Osteocyte (in vitro differentiated cells): Measurements from ENCODE around the gene MBD3. TPM values are rescaled to one million over a fixed set of nuclear protein-coding genes. Genes with fewer than 3 reads are reported as not detected.

Experiments used
- DNase-seq: peaks from one replicate; pipeline ENCODE4 v3.0.0; 2021; ENCODE audit warnings: mixed read lengths; ENCODE audit not compliant: unreplicated experiment; ENCODE audit errors: extremely low spot score
- H3K27ac Mint-ChIP-seq: one replicate; pipeline ENCODE4 v1.8.0; 2021; ENCODE audit warnings: mild to moderate bottlenecking, mixed read lengths; ENCODE audit not compliant: unreplicated experiment
- H3K27me3 Mint-ChIP-seq: one replicate; pipeline ENCODE4 v1.8.0; 2021; ENCODE audit warnings: mixed read lengths; ENCODE audit not compliant: unreplicated experiment
- H3K36me3 Mint-ChIP-seq: one replicate; pipeline ENCODE4 v1.8.0; 2021; ENCODE audit warnings: mixed read lengths; ENCODE audit not compliant: unreplicated experiment
- H3K4me1 Mint-ChIP-seq: one replicate; pipeline ENCODE4 v1.8.0; 2021; ENCODE audit warnings: mixed read lengths; ENCODE audit not compliant: unreplicated experiment
- H3K4me3 Mint-ChIP-seq: one replicate; pipeline ENCODE4 v1.8.0; 2021; ENCODE audit warnings: mild to moderate bottlenecking, moderate library complexity, mixed read lengths; ENCODE audit not compliant: unreplicated experiment
- H3K9me3 Mint-ChIP-seq: one replicate; pipeline ENCODE4 v1.8.0; 2021; ENCODE audit warnings: mixed read lengths; ENCODE audit not compliant: unreplicated experiment
- total RNA-seq: library from RNA; stranded (reverse); gene quantifications from 2 replicates; pipeline ENCODE4 v1.2.1, GENCODE V29; 2021
- TF ChIP-seq, protein P1 (sequence below): fragments of 200-600 bp; sonication (generic); IDR thresholded peaks from 2 replicates; pipeline ENCODE4 v1.5.0; 2021; ENCODE audit warnings: antibody characterized with exemption, mild to moderate bottlenecking, moderate library complexity

The MBD3 gene
- total RNA-seq, 1 donor from 2014 or later, result 101 TPM

DNA sequence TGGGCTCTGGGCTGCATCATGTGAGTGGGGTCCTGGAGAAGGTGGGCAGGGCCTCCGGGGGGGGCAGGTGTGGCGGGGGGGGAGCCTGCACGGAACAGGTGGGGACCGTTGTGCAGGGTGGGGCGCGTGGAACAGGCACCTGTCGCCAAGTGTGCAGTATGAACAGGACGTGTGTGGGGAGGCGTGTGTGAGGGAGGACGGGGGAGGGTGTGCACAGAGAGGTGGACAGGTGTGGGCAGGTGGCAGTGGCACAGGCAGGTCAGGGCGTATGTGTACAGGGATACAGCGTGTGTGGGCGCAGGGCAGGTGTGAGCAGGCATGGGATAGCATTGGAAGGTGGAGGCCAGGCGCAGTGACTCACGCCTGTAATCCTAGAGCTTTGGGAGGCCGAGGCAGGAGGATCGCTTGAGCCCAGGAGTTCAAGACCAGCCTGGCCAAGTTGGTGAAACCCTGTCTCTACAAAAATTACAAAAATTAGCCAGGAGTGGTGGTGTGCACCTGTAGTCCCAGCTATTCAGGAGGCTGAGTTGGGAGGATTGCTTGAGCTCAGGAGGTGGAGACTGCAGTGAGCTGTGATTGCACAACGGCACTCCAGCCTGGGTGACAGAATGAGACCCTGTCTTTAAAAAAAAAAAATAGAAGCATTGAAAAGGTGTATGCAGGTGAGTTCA is 65.6 kb downstream of the MBD3 start:
- Mint-ChIP-seq H3K27me3 (peaks cover 21% of the 10 kb centered on the region), H3K36me3 (no peaks in the 10 kb centered on the region), H3K4me1 (peaks cover 4% of the 10 kb centered on the region), H3K4me3 (no peak overlapping the region), H3K27ac (no peak overlapping the region), H3K9me3 (no peaks in the 10 kb centered on the region)
- no peak for DNase-seq
- TF ChIP-seq, protein P1, sequence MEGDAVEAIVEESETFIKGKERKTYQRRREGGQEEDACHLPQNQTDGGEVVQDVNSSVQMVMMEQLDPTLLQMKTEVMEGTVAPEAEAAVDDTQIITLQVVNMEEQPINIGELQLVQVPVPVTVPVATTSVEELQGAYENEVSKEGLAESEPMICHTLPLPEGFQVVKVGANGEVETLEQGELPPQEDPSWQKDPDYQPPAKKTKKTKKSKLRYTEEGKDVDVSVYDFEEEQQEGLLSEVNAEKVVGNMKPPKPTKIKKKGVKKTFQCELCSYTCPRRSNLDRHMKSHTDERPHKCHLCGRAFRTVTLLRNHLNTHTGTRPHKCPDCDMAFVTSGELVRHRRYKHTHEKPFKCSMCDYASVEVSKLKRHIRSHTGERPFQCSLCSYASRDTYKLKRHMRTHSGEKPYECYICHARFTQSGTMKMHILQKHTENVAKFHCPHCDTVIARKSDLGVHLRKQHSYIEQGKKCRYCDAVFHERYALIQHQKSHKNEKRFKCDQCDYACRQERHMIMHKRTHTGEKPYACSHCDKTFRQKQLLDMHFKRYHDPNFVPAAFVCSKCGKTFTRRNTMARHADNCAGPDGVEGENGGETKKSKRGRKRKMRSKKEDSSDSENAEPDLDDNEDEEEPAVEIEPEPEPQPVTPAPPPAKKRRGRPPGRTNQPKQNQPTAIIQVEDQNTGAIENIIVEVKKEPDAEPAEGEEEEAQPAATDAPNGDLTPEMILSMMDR, result no peak

DNA sequence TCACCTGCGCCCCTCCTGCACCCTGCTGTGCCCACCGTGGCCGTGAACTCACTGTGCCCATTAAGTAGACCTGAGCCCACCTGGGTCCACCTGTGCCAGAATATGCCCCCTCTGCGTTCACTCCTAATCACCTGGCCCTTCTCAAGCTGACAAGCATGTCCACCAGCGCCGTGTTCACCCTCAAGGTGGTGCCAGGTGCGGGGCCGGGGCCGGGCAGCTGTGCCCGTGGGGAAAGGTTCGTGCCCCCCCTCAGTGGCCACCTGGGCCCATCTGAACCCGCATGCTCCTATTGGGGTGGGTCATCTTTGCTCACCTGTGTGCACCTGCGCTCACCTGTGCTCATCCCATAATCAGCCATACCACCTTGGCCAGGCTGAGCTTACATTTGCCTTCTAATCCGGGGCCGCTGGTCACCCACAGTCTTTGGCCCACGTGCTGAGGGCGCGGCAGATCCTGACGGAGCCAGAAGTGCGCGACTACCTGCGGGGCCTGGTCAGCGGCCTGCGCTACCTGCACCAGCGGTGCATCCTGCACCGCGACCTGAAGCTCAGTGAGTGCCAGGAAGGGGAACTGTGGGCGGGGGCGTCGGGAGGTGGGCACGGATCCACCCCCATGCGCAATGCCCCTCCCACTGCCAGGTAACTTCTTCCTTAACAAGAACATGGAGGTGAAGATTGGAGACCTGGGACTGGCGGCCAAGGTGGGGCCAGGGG is 66.4 kb downstream of the MBD3 start:
- DNase-seq, result no peak
- TF ChIP-seq, protein P1, result no peak
- peaks cover 21% of the 10 kb centered on the region for H3K27me3 Mint-ChIP-seq

DNA sequence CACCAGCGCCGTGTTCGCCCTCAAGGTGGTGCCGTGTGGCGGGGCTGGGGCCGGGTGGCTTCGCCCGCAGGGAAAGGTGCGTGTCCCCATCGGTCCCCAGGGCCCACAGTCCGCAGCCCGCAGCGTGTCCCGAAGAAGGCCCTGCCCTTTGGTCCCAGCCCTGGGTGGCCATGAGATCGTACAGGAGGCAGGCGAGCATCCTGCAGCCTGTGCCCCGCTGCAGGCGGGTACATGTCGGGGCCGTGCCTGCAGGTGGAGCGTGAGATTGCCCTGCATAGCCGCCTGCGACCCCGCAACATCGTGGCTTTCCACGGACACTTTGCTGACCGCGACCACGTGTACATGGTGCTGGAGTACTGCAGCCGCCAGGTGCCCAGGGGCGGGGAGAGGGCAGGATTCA is 67.3 kb downstream of the MBD3 start:
- H3K4me3 Mint-ChIP-seq, result no peak overlapping the region

More for the DNA sequence above, 66.4 kb downstream of the MBD3 start:
- Mint-ChIP-seq H3K36me3 (no peaks in the 10 kb centered on the region), H3K4me3 (no peak overlapping the region), H3K4me1 (peaks cover 4% of the 10 kb centered on the region), H3K9me3 (no peaks in the 10 kb centered on the region), H3K27ac (no peak overlapping the region)

DNA sequence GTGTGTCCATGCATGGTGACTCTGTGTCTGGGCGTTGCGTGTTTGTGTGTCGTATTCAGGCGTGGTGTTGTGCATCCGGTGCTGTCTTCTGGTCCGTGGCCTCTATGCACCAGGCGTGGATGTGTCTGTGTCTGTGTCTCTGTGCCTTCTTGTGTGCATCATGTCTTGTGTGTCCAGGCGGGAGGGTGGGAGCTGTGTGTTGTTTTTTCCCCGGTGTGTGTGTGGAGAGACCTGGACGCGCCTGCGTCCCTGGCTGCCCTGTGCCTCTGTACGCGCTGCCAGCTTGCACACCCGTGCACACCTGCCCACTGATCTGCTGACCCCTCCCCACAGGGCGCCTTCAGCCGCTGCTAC is 67.7 kb downstream of the MBD3 start:
- peaks cover 18% of the 10 kb centered on the region for H3K27me3 Mint-ChIP-seq
- H3K36me3 Mint-ChIP-seq, result no peaks in the 10 kb centered on the region
- H3K4me3 Mint-ChIP-seq, result peak overlapping the region; percentile 36
- peaks cover 4% of the 10 kb centered on the region for H3K4me1 Mint-ChIP-seq
- no peak overlapping the region for H3K27ac Mint-ChIP-seq
- TF ChIP-seq, protein P1, result no peak
- no peak for DNase-seq
- H3K9me3 Mint-ChIP-seq, result no peaks in the 10 kb centered on the region

More for the DNA sequence above, 67.3 kb downstream of the MBD3 start:
- no peak overlapping the region for H3K27ac Mint-ChIP-seq
- no peaks in the 10 kb centered on the region for H3K9me3 Mint-ChIP-seq
- no peak for DNase-seq
- H3K27me3 Mint-ChIP-seq, result peaks cover 21% of the 10 kb centered on the region
- H3K36me3 Mint-ChIP-seq, result no peaks in the 10 kb centered on the region
- TF ChIP-seq, protein P1, result no peak
- H3K4me1 Mint-ChIP-seq, result peaks cover 4% of the 10 kb centered on the region

DNA sequence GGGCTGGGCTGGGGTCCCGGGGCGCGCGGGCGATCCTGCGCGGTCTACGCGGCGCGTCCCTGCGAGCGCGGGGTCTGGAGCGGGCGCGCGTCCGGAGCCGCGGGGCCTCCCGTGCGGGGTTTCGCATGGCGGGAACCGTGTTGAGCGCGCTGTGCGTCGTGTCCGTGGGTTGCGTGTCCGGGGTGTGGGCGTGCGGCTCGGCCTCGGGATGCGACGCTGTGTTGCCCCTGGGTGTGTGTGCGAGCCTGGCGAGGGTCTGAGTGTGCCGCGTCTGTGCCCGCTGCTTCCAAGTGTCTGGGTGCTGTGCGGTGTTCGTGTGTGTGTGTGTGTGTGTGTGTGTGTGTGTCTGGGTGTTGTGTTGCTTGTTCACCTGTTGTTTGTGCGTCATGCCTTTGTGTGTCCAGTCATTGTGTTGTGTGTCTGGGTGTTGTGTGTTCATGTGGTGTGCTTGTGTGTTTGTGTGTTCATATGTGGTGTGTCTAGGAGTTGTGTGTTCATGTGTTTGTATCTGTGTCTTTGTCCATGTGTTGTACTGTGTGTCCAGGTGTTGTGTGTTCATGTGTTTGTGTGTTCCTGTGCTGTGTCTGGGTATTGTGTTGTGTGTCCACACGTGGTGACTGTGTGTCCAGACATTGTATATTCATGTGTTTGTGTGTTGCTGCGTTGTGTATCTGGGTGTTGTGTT is 68.2 kb downstream of the MBD3 start:
- H3K4me3 Mint-ChIP-seq, result peak overlapping the region; percentile 36
- H3K9me3 Mint-ChIP-seq, result no peaks in the 10 kb centered on the region
- peaks cover 17% of the 10 kb centered on the region for H3K27me3 Mint-ChIP-seq
- H3K4me1 Mint-ChIP-seq, result peaks cover 4% of the 10 kb centered on the region
- no peaks in the 10 kb centered on the region for H3K36me3 Mint-ChIP-seq
- DNase-seq, result no peak
- TF ChIP-seq, protein P1, result no peak
- no peak overlapping the region for H3K27ac Mint-ChIP-seq
